HCT116 (cell line): ENCODE data around the gene CASP10. TPM values are rescaled to one million over a fixed set of nuclear protein-coding genes. Genes with fewer than 3 reads are reported as not detected.

Experiments
- ATAC-seq: fragments of 200-7000 bp; cut with Tn5 transposase; 2 replicates; pipeline ENCODE4 v1.9.1; 2020; ENCODE audit warnings: mild to moderate bottlenecking, moderate library complexity
- BruUV-seq: library from RNA; stranded (reverse); fragments of 400-500 nt; replicated peaks from 2 replicates; lab custom pipeline; 2021; lab: Mats Ljungman, UMichigan
- CTCF ChIA-PET: fragments of 300-600 bp; sonication (Branson Sonifier 250); formaldehyde crosslinking; loops from one replicate; lab custom pipeline; 2021; ENCODE audit warnings: antibody characterized with exemption; lab: Charles Lee
- POLR2A ChIA-PET: fragments of 300-600, 350-600 bp; sonication (Branson Sonifier 250); formaldehyde crosslinking; loops from one replicate; lab custom pipeline; 2021; ENCODE audit warnings: antibody characterized with exemption; lab: Charles Lee
- RAD21 ChIA-PET, 2 experiments: fragments of 300-600 bp; sonication (Branson Sonifier 250); formaldehyde crosslinking; loops; one replicate each; lab custom pipeline; 2023; ENCODE audit warnings: low total read pairs in 2 of 2; ENCODE audit not compliant: uncharacterized antibody in 2 of 2, unreplicated experiment in 2 of 2, low non-redundant PET in 1 of 2; lab: Charles Lee
- DNase-seq: peaks from one replicate; pipeline ENCODE4 v3.0.0-alpha.2; 2010; ENCODE audit warnings: low read depth, low spot score
- H2AFZ ChIP-seq: fragments of 200-600 bp; shearing (Covaris generic), sonication (generic); 2 replicates; pipeline ENCODE4 v1.6.1; 2017; ENCODE audit warnings: low read depth, mixed run types, mixed read lengths, antibody characterized with exemption, low read length; ENCODE audit not compliant: poor library complexity, severe bottlenecking
- H3K27ac ChIP-seq: 2 replicates; pipeline ENCODE4 v1.5.1; 2012; ENCODE audit warnings: low read depth, low read length
- H3K27me3 ChIP-seq: fragments of 200-600 bp; sonication (generic); 2 replicates; pipeline ENCODE4 v1.6.1; 2016; ENCODE audit warnings: mixed run types, low read length, mixed read lengths; ENCODE audit not compliant: insufficient read depth
- H3K36me3 ChIP-seq, 2 experiments: fragments of 200-500 bp in 1 of 2; fragments of 200-600 bp in 1 of 2; sonication (Bioruptor generic) in 1 of 2; sonication (generic) in 1 of 2; 2 replicates each; pipeline versions ENCODE4 v1.5.1 to v1.6.1; 2014 to 2016; ENCODE audit warnings: low read length in 2 of 2, inconsistent platforms in 1 of 2, mixed read lengths in 1 of 2, mixed run types in 1 of 2; ENCODE audit not compliant: insufficient read depth in 2 of 2, control insufficient read depth in 1 of 2
- H3K4me1 ChIP-seq, 2 experiments: fragments of 200-600 bp in 1 of 2; sonication (generic) in 1 of 2; 2 replicates each; pipeline versions ENCODE4 v1.5.1 to v1.6.1; 2012 to 2017; ENCODE audit warnings: low read length in 2 of 2, inconsistent platforms in 1 of 2, mild to moderate bottlenecking in 1 of 2, mixed read lengths in 1 of 2, mixed run types in 1 of 2, moderate library complexity in 1 of 2; ENCODE audit not compliant: insufficient read depth in 2 of 2, control insufficient read depth in 1 of 2
- H3K4me2 ChIP-seq: fragments of 200-600 bp; sonication (generic); 2 replicates; pipeline ENCODE4 v1.6.1; 2017; ENCODE audit warnings: mixed run types, low read length, mixed read lengths
- H3K4me3 ChIP-seq, 2 experiments: fragments of 200-600 bp in 1 of 2; sonication (generic) in 1 of 2; replicated peaks in 1 of 2; 2 replicates each; pipeline ENCODE4 v1.5.1; 2011 to 2016; ENCODE audit warnings: low read length in 2 of 2, control low read depth in 1 of 2, low read depth in 1 of 2, mild to moderate bottlenecking in 1 of 2, mixed read lengths in 1 of 2, mixed run types in 1 of 2
- H3K79me2 ChIP-seq: fragments of 200-600 bp; sonication (generic); 2 replicates; pipeline ENCODE4 v1.6.1; 2017; ENCODE audit warnings: mild to moderate bottlenecking, mixed run types, low read length, moderate library complexity, mixed read lengths; ENCODE audit not compliant: insufficient read depth
- H3K9ac ChIP-seq: fragments of 200-600 bp; sonication (generic); 2 replicates; pipeline ENCODE4 v1.6.1; 2016; ENCODE audit warnings: low read length, mixed read lengths
- H3K9me2 ChIP-seq: fragments of 200-600 bp; sonication (generic), shearing (Covaris generic); 2 replicates; pipeline ENCODE4 v1.6.1; 2017; ENCODE audit warnings: mixed run types, mild to moderate bottlenecking, moderate library complexity; ENCODE audit not compliant: insufficient read depth
- H3K9me3 ChIP-seq, 2 experiments: fragments of 200-500 bp in 1 of 2; fragments of 200-600 bp in 1 of 2; sonication (Bioruptor generic) in 1 of 2; sonication (generic) in 1 of 2; 2 replicates each; pipeline ENCODE4 v1.6.1; 2014 to 2017; ENCODE audit warnings: low read length in 2 of 2, mixed read lengths in 2 of 2, inconsistent platforms in 1 of 2, low read depth in 1 of 2, mild to moderate bottlenecking in 1 of 2, mixed run types in 1 of 2, moderate library complexity in 1 of 2; ENCODE audit not compliant: control insufficient read depth in 1 of 2, insufficient read depth in 1 of 2
- H4K20me1 ChIP-seq: fragments of 200-600 bp; sonication (generic), shearing (Covaris generic); 2 replicates; pipeline ENCODE4 v1.6.1; 2017; ENCODE audit warnings: mixed run types, mild to moderate bottlenecking, moderate library complexity; ENCODE audit not compliant: insufficient read depth
- CBX3 ChIP-seq: IDR thresholded peaks from 2 replicates; pipeline ENCODE4 v1.6.1; 2012; ENCODE audit warnings: low read depth
- EGR1 ChIP-seq: IDR thresholded peaks from 2 replicates; pipeline ENCODE4 v1.6.1; 2012; ENCODE audit warnings: low read depth
- ELF1 ChIP-seq: IDR thresholded peaks from 2 replicates; pipeline ENCODE4 v1.6.1; 2012; ENCODE audit warnings: low read depth, borderline replicate concordance
- EZH2 ChIP-seq: fragments of 200-600 bp; sonication (generic); IDR thresholded peaks from 2 replicates; pipeline ENCODE4 v1.6.1; 2017; ENCODE audit warnings: antibody characterized with exemption, mixed run types
- EZH2phosphoT487 ChIP-seq: fragments of 200-600 bp; IDR thresholded peaks from 2 replicates; pipeline ENCODE4 v1.6.1; 2018; ENCODE audit warnings: antibody characterized with exemption, borderline replicate concordance
- JUND ChIP-seq: IDR thresholded peaks from 2 replicates; pipeline ENCODE4 v1.6.1; 2012
- MAX ChIP-seq: IDR thresholded peaks from 2 replicates; pipeline ENCODE4 v1.6.1; 2012
- POLR2A ChIP-seq: IDR thresholded peaks from 2 replicates; pipeline ENCODE4 v1.7.0; 2011; ENCODE audit warnings: borderline replicate concordance; ENCODE audit not compliant: insufficient read depth, insufficient read length; ENCODE audit errors: extremely low read depth
- POLR2AphosphoS5 ChIP-seq: IDR thresholded peaks from 2 replicates; pipeline ENCODE4 v1.6.1; 2011; ENCODE audit warnings: mild to moderate bottlenecking, low read depth, low read length, moderate library complexity
- SIN3A ChIP-seq: IDR thresholded peaks from 2 replicates; pipeline ENCODE4 v1.6.1; 2012; ENCODE audit warnings: low read depth
- SRF ChIP-seq: IDR thresholded peaks from 2 replicates; pipeline ENCODE4 v1.6.1; 2012; ENCODE audit warnings: low read depth
- TCF7L2 ChIP-seq: IDR thresholded peaks from 2 replicates; pipeline ENCODE4 v1.7.0; 2011; ENCODE audit warnings: borderline replicate concordance, inconsistent platforms; ENCODE audit not compliant: insufficient read depth, insufficient read length; ENCODE audit errors: extremely low read depth
- YY1 ChIP-seq: IDR thresholded peaks from 2 replicates; pipeline ENCODE4 v1.6.1; 2011; ENCODE audit warnings: low read length, low read depth, moderate library complexity, mild to moderate bottlenecking; ENCODE audit not compliant: insufficient replicate concordance; ENCODE audit errors: extremely low read depth
- ZFX ChIP-seq: fragments of 450-650 bp; IDR thresholded peaks from 2 replicates; pipeline ENCODE4 v1.6.1; 2017
- ZNF274 ChIP-seq: fragments of 200-500 bp; sonication (Bioruptor generic); IDR thresholded peaks from 2 replicates; pipeline ENCODE4 v1.6.1; 2014; ENCODE audit warnings: mild to moderate bottlenecking, low read depth, low read length, inconsistent platforms
- intact Hi-C: fragments of 100-400 bp; cut with micrococcal nuclease; formaldehyde crosslinking; loops from 2 replicates; pipeline ENCODE4 v1.10.0; 2022
- total RNA-seq: library from RNA; stranded (reverse); gene quantifications from one replicate; pipeline ENCODE4 v1.2.1, GENCODE V29; 2021; ENCODE audit not compliant: unreplicated experiment
- TF ChIP-seq, protein P1 (sequence below): IDR thresholded peaks from 2 replicates; pipeline ENCODE4 v1.6.1; 2012
- TF ChIP-seq, protein P2 (sequence below), 3 experiments: fragments of 200-600 bp in 1 of 3; sonication (generic) in 1 of 3; IDR thresholded peaks in 2 of 3; conservative IDR thresholded peaks in 1 of 3; 2 replicates each; pipeline ENCODE4 v1.5.1; 2012 to 2017; ENCODE audit warnings: low read depth in 2 of 3, low read length in 2 of 3, antibody characterized with exemption in 1 of 3, borderline replicate concordance in 1 of 3, control low read depth in 1 of 3, mild to moderate bottlenecking in 1 of 3, mixed read lengths in 1 of 3, mixed run types in 1 of 3, moderate library complexity in 1 of 3; ENCODE audit not compliant: insufficient read depth in 1 of 3
- TF ChIP-seq, protein P3 (sequence below): IDR thresholded peaks from 2 replicates; pipeline ENCODE4 v1.6.1; 2012; ENCODE audit warnings: low read depth

CASP10 gene
- total RNA-seq, 1 experiment from 2014 or later = 2.6 TPM

DNA sequence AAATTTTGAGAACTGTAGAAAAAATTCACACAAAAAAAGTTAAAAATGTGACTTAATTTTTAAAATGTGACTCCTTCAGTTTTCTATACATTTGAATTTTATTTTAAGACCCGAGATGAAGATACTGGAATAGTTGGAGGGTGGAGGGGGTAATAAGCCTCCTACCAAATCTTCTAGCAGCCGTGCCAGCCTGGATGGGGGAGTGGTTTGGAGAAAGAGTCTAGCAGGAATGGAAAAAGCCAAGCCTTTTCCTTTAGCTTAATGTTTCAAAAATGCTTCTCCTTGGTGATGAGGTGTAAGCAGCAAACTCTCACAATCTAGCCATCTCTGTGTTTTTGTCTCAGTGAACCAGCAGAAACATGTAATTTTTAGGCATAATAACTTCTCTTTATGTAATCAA, 92.1 kb downstream of the CASP10 start:
- ATAC-seq (no peak), DNase-seq (no peak)
- no peaks in the 10 kb centered on the region for H4K20me1 ChIP-seq
- H3K36me3 ChIP-seq = peaks cover 21 to 22% of the 10 kb centered on the region in 2 experiments
- BruUV-seq = TSS peak; percentile 12
- H3K27me3 ChIP-seq = no peaks in the 10 kb centered on the region
- ChIA-PET CTCF (no interaction called here), RAD21 (no interaction called here), POLR2A (no interaction called here)
- H3K9ac ChIP-seq = no peak overlapping the region
- no peak overlapping the region for H3K27ac ChIP-seq
- no peaks in the 10 kb centered on the region for H3K9me2 ChIP-seq
- H3K4me3 ChIP-seq = no peak overlapping the region
- H3K4me2 ChIP-seq = no peak overlapping the region
- H3K9me3 ChIP-seq = no peaks in the 10 kb centered on the region
- H3K4me1 ChIP-seq = no peaks in the 10 kb centered on the region
- no peaks in the 10 kb centered on the region for H3K79me2 ChIP-seq
- H2AFZ ChIP-seq = no peak overlapping the region
- TF ChIP-seq ZNF274 = no peak
- TF ChIP-seq TCF7L2 = no peak
- TF ChIP-seq SIN3A = no peak
- TF ChIP-seq POLR2A = no peak
- TF ChIP-seq YY1 = no peak
- no peak for TF ChIP-seq ZFX
- no peak for TF ChIP-seq MAX
- no peak for TF ChIP-seq ELF1
- TF ChIP-seq, protein P1, sequence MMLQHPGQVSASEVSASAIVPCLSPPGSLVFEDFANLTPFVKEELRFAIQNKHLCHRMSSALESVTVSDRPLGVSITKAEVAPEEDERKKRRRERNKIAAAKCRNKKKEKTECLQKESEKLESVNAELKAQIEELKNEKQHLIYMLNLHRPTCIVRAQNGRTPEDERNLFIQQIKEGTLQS = no peak
- TF ChIP-seq POLR2AphosphoS5 = no peak
- TF ChIP-seq, protein P2, sequence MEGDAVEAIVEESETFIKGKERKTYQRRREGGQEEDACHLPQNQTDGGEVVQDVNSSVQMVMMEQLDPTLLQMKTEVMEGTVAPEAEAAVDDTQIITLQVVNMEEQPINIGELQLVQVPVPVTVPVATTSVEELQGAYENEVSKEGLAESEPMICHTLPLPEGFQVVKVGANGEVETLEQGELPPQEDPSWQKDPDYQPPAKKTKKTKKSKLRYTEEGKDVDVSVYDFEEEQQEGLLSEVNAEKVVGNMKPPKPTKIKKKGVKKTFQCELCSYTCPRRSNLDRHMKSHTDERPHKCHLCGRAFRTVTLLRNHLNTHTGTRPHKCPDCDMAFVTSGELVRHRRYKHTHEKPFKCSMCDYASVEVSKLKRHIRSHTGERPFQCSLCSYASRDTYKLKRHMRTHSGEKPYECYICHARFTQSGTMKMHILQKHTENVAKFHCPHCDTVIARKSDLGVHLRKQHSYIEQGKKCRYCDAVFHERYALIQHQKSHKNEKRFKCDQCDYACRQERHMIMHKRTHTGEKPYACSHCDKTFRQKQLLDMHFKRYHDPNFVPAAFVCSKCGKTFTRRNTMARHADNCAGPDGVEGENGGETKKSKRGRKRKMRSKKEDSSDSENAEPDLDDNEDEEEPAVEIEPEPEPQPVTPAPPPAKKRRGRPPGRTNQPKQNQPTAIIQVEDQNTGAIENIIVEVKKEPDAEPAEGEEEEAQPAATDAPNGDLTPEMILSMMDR (IDR thresholded peaks at IDR 0.05 in 2 of 3, conservative IDR thresholded peaks at IDR 0.05 in 1 of 3; ENCODE audit: borderline replicate concordance in 1 of 3, insufficient read depth in 1 of 3, low read depth in 2 of 3, low read length in 2 of 3) = no peak
- TF ChIP-seq, protein P3, sequence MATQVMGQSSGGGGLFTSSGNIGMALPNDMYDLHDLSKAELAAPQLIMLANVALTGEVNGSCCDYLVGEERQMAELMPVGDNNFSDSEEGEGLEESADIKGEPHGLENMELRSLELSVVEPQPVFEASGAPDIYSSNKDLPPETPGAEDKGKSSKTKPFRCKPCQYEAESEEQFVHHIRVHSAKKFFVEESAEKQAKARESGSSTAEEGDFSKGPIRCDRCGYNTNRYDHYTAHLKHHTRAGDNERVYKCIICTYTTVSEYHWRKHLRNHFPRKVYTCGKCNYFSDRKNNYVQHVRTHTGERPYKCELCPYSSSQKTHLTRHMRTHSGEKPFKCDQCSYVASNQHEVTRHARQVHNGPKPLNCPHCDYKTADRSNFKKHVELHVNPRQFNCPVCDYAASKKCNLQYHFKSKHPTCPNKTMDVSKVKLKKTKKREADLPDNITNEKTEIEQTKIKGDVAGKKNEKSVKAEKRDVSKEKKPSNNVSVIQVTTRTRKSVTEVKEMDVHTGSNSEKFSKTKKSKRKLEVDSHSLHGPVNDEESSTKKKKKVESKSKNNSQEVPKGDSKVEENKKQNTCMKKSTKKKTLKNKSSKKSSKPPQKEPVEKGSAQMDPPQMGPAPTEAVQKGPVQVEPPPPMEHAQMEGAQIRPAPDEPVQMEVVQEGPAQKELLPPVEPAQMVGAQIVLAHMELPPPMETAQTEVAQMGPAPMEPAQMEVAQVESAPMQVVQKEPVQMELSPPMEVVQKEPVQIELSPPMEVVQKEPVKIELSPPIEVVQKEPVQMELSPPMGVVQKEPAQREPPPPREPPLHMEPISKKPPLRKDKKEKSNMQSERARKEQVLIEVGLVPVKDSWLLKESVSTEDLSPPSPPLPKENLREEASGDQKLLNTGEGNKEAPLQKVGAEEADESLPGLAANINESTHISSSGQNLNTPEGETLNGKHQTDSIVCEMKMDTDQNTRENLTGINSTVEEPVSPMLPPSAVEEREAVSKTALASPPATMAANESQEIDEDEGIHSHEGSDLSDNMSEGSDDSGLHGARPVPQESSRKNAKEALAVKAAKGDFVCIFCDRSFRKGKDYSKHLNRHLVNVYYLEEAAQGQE = no peak
- no peak for TF ChIP-seq EZH2
- TF ChIP-seq CBX3 = no peak
- no peak for TF ChIP-seq JUND
- no peak for TF ChIP-seq SRF
- no peak for TF ChIP-seq EZH2phosphoT487
- no peak for TF ChIP-seq EGR1
- intact Hi-C loops = no loop called here
